Hypothalamus (tissue), 51 donors: ENCODE results near the gene RNMT.
A peak's percentile ranks its signal among the peaks of the same experiment; 100 is the strongest.
"Not testable (repeated sequence)": the region's sequence is repeated elsewhere in the genome, so short reads cannot be mapped to it uniquely, and the experiment has no call there.

Experiments
- DNase-seq, 51 donors: peaks; one replicate each; lab custom pipeline; 2025; lab: John Stamatoyannopoulos, UW

The RNMT gene

GRCh38 chr18:13730481-13730880, 4.0 kb downstream of the RNMT start:
- no peak for DNase-seq

GRCh38 chr18:13735681-13736080, 9.2 kb downstream of the RNMT start:
- no peak for DNase-seq

GRCh38 chr18:13745696-13746095, 19.2 kb downstream of the RNMT start:
- no peak for DNase-seq

GRCh38 chr18:13746633-13747032, 20.2 kb downstream of the RNMT start:
- DNase-seq = no peak

GRCh38 chr18:13751599-13751998, 25.1 kb downstream of the RNMT start:
- DNase-seq = not testable (repeated sequence)

- no peak for DNase-seq
Measured at GRCh38 chr18:13756261-13756660, 29.8 kb downstream of the RNMT start.

GRCh38 chr18:13756671-13757070, 30.2 kb downstream of the RNMT start:
- DNase-seq = no peak

GRCh38 chr18:13758622-13759021, 32.1 kb downstream of the RNMT start:
- no peak for DNase-seq

GRCh38 chr18:13760047-13760446, 33.6 kb downstream of the RNMT start:
- DNase-seq = no peak

GRCh38 chr18:13762690-13763439, 36.4 kb downstream of the RNMT start:
- DNase-seq = no peak

- DNase-seq = no peak
Measured at GRCh38 chr18:13775058-13775457, 48.6 kb downstream of the RNMT start.

GRCh38 chr18:13791181-13791580, 64.7 kb downstream of the RNMT start:
- peak in 1 of 51 donors; percentile 5 for DNase-seq

GRCh38 chr18:13793819-13794218, 67.3 kb downstream of the RNMT start:
- DNase-seq = no peak

- DNase-seq = no peak
Measured at GRCh38 chr18:13796515-13796914, 70.0 kb downstream of the RNMT start.

GRCh38 chr18:13797157-13797611, 70.7 kb downstream of the RNMT start:
- DNase-seq = no peak

- DNase-seq = no peak
Measured at GRCh38 chr18:13799396-13799795, 72.9 kb downstream of the RNMT start.

GRCh38 chr18:13800505-13801259, 74.2 kb downstream of the RNMT start:
- peak in 38 of 51 donors; percentile 13 to 79 (median 40) for DNase-seq

- no peak for DNase-seq
Measured at GRCh38 chr18:13801260-13801601, 74.8 kb downstream of the RNMT start.

- no peak for DNase-seq
Measured at GRCh38 chr18:13804305-13804704, 77.8 kb downstream of the RNMT start.

- no peak for DNase-seq
Measured at GRCh38 chr18:13808294-13809042, 82.0 kb downstream of the RNMT start.

GRCh38 chr18:13809043-13809430, 82.6 kb downstream of the RNMT start:
- no peak for DNase-seq
